ENCODE data around the gene TMEM131L. TPM values are rescaled to one million over a fixed set of nuclear protein-coding genes. Genes with fewer than 3 reads are reported as not detected.

Gene TMEM131L
- total RNA-seq, 1 experiment from 2014 or later: 61.3 TPM

DNA sequence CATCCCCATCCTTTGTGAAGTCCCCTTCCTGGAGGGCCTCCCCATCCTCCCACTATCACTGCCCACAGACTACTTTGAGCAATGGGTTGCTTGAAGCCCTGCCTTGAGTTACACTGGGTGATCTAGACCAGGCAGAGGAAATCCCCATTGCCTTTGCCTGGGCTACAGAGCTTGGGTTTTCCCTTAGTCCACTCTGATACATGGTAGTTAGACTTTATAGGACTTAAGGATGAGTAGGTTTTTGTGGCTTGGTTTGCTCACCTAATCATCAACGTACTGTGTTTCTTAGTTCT lies 56.6 kb downstream of the TMEM131L start:
- DNase-seq: no peak

GRCh38 chr4:153523164-153523796 lies 57.1 kb downstream of the TMEM131L start:
- Histone ChIP-seq H3K27ac (peak overlapping the region; percentile 15; the same call in 1 of the 2 replicates), H3K27me3 (no peaks in the 10 kb centered on the region), H3K4me1 (peaks cover 61% of the 10 kb centered on the region), H3K9me3 (replicated peaks) (no peaks in the 10 kb centered on the region), H3K36me3 (no peaks in the 10 kb centered on the region), H3K4me3 (no peak overlapping the region)
- no peak for DNase-seq

More for the DNA sequence above, 56.6 kb downstream of the TMEM131L start:
- Histone ChIP-seq H3K4me3 (no peak overlapping the region), H3K4me1 (peaks cover 65% of the 10 kb centered on the region), H3K9me3 (replicated peaks) (no peaks in the 10 kb centered on the region), H3K27me3 (no peaks in the 10 kb centered on the region), H3K27ac (peak overlapping the region; percentile 91; the same call in 1 of the 2 replicates), H3K36me3 (no peaks in the 10 kb centered on the region)

- Histone ChIP-seq H3K36me3 (no peaks in the 10 kb centered on the region), H3K9me3 (replicated peaks) (no peaks in the 10 kb centered on the region), H3K27me3 (no peaks in the 10 kb centered on the region), H3K4me3 (no peak overlapping the region), H3K4me1 (peaks cover 54% of the 10 kb centered on the region), H3K27ac (no peak overlapping the region)
- no peak for DNase-seq
Observed at GRCh38 chr4:153523941-153524386, 57.8 kb downstream of the TMEM131L start.

- Histone ChIP-seq H3K27me3 (no peaks in the 10 kb centered on the region), H3K27ac (no peak overlapping the region), H3K4me3 (no peak overlapping the region), H3K36me3 (no peaks in the 10 kb centered on the region), H3K9me3 (replicated peaks) (no peaks in the 10 kb centered on the region), H3K4me1 (peaks cover 53% of the 10 kb centered on the region)
- no peak for DNase-seq
Observed at GRCh38 chr4:153524682-153525081, 58.5 kb downstream of the TMEM131L start.

DNA sequence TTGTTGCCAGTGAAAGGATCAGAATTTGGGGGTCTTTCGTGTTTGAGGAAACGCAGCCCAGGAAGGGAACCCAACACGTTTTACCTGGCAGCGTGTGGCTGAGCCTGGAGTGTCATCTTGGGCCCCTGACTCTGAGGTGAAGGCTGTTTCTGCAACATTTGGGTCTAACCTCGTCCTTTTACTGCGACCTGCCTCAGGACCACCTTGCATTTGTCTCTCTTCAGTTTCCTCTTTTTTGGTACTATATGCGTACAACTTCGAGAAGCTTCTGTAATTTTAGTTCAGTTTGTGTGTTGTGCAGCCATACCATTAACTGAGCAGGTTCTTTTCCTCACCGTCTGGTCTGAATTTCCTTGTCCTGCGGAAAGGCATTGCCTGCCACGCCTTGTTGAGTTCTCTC lies 61.5 kb downstream of the TMEM131L start:
- Histone ChIP-seq H3K27ac (no peak overlapping the region), H3K4me3 (no peak overlapping the region), H3K9me3 (replicated peaks) (no peaks in the 10 kb centered on the region), H3K4me1 (peaks cover 44% of the 10 kb centered on the region), H3K27me3 (no peaks in the 10 kb centered on the region), H3K36me3 (no peaks in the 10 kb centered on the region)
- no peak for DNase-seq

DNA sequence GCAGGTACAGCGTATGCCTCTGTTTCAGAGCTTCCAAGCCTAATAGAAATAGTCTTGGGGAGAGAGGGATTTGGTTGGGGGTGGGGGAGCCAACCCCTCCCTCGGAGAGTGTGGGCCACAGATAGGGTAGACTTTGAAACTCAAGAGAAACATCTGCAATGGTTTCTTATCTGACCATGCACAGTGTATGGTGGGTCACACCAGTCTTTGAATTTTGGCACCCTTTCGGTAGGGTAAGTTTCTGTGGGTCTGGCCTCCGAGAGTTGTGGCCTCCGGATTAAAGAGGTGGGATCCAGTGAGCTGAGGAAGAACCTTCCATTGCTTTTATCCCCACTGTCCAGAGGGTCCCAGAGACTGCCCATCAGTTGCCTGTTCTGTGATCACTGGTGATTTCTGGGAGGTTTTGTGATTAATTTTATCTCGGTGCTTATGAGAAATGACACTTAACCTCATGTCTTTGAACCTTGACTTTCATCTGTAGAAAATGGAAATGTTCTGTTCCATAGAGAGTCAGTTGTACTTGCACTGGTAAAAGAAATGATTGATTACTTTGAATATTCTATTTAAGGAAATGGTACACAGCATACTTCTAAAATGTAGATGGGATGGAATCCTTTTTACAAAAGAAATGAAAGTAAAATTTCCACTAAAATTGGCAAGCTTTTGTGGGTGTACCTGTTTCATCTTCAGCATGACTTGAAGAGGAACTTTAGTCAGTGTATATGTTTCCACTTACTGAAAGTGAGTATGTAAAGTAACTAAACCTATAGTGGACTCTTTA lies 62.7 kb downstream of the TMEM131L start:
- Histone ChIP-seq H3K36me3 (0 out of 2 replicates have a peak, but pooled peaks cover 2% of the 10 kb centered on the region), H3K27ac (no peak overlapping the region), H3K4me3 (no peak overlapping the region), H3K27me3 (no peaks in the 10 kb centered on the region), H3K9me3 (replicated peaks) (no peaks in the 10 kb centered on the region), H3K4me1 (peaks cover 32% of the 10 kb centered on the region)
- DNase-seq: no peak

- DNase-seq: no peak
- H3K27ac ChIP-seq: no peak overlapping the region
- peaks cover 28% of the 10 kb centered on the region for H3K4me1 ChIP-seq
- no peaks in the 10 kb centered on the region for H3K27me3 ChIP-seq
- no peak overlapping the region for H3K4me3 ChIP-seq
- 0 out of 2 replicates have a peak, but pooled peaks cover 2% of the 10 kb centered on the region for H3K36me3 ChIP-seq
- H3K9me3 ChIP-seq (replicated peaks): no peaks in the 10 kb centered on the region
Observed at GRCh38 chr4:153529646-153530045, 63.5 kb downstream of the TMEM131L start.

GRCh38 chr4:153530284-153530999 lies 64.3 kb downstream of the TMEM131L start:
- H3K4me1 ChIP-seq: peaks cover 31% of the 10 kb centered on the region
- DNase-seq: no peak
- H3K27ac ChIP-seq: no peak overlapping the region
- no peak overlapping the region for H3K4me3 ChIP-seq
- no peaks in the 10 kb centered on the region for H3K27me3 ChIP-seq
- H3K9me3 ChIP-seq (replicated peaks): no peaks in the 10 kb centered on the region
- H3K36me3 ChIP-seq: 0 out of 2 replicates have a peak, but pooled peaks cover 2% of the 10 kb centered on the region

DNA sequence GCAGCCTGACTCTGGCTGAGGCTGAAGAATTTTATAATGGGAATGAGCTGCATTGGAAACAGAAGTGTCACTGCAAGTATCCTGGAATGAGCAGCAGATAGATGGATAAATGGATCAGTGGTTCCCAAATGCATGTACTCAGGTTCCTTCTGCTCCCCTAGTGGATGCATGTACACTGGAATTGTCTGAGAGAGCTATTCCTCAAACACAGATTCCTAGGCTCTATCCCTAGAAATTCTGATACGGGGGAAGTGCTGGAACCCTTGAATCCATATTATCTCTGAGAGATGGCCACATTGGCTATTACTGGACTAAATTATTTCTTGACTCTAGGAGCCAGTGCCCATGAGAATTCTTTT lies 64.8 kb downstream of the TMEM131L start:
- 0 out of 2 replicates have a peak, but pooled peaks cover 2% of the 10 kb centered on the region for H3K36me3 ChIP-seq
- no peak overlapping the region for H3K4me3 ChIP-seq
- no peak overlapping the region for H3K27ac ChIP-seq
- peaks cover 36% of the 10 kb centered on the region for H3K4me1 ChIP-seq
- no peak for DNase-seq
- H3K27me3 ChIP-seq: no peaks in the 10 kb centered on the region
- no peaks in the 10 kb centered on the region for H3K9me3 ChIP-seq (replicated peaks)

DNA sequence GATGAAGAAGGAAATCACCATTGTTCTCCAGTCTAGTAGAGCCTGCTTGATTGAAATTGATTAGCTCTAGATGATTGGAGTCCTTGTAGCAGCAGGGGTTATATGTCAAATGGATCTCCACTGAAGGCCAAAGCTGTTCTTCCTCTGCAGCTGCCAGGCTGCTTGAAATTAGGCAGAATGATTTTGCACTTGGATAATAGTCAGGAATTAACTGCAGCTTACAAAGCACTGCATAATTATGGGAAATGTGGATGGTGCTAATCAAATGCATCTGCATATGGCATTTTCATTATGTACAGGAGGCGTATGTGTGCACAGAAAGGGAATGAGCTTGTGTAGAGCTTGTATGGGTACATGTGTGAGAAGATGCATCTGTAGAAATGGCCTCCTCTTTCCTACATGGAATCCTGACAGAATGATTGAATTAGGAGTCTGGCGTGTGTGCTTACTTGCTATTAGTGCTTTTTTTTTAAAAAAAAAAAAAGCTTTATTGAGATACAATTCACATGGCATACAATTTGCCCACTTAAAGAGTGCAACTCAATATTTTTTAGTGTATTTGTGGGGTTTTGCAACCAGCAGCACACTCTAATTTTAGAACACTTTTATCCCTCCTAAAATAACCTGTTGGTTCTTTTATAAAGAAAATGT lies 65.9 kb downstream of the TMEM131L start:
- Histone ChIP-seq H3K4me1 (peaks cover 43% of the 10 kb centered on the region), H3K36me3 (0 out of 2 replicates have a peak, but pooled peaks cover 2% of the 10 kb centered on the region), H3K27ac (no peak overlapping the region), H3K9me3 (replicated peaks) (no peaks in the 10 kb centered on the region), H3K27me3 (no peaks in the 10 kb centered on the region), H3K4me3 (no peak overlapping the region)
- no peak for DNase-seq

DNA sequence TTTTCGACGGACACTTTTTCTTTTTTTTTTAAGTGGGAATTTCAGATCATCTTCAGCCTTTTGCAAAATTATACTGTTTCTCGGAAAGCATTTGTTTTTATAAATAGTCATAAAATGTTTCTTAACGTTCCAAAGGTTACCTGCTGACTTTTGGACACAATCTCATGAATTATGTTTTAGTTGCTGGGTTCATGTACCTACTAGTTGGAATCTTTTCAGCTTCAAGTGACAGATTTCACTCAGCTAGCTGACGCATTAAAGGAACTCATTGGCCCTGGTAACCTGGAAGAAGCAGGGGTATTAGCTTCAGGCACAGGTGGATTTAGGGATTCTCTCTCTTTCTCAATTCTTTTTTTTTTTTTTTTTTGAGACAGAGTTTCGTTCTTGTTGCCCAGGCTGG lies 66.5 kb downstream of the TMEM131L start:
- Histone ChIP-seq H3K36me3 (peaks cover 2% of the 10 kb centered on the region; the same call in 1 of the 2 replicates), H3K9me3 (replicated peaks) (no peaks in the 10 kb centered on the region), H3K4me3 (no peak overlapping the region), H3K27me3 (no peaks in the 10 kb centered on the region), H3K27ac (no peak overlapping the region), H3K4me1 (peaks cover 48% of the 10 kb centered on the region)
- no peak for DNase-seq

- Histone ChIP-seq H3K27me3 (no peaks in the 10 kb centered on the region), H3K4me1 (peaks cover 55% of the 10 kb centered on the region), H3K36me3 (peaks cover 2% of the 10 kb centered on the region; the same call in 1 of the 2 replicates), H3K4me3 (no peak overlapping the region), H3K27ac (no peak overlapping the region), H3K9me3 (replicated peaks) (no peaks in the 10 kb centered on the region)
- no peak for DNase-seq
Observed at GRCh38 chr4:153533387-153533786, 67.2 kb downstream of the TMEM131L start.

- no peaks in the 10 kb centered on the region for H3K9me3 ChIP-seq (replicated peaks)
- peaks cover 58% of the 10 kb centered on the region for H3K4me1 ChIP-seq
- peak in 1 of 2 experiments; percentile 48 for DNase-seq
- H3K27ac ChIP-seq: peak overlapping the region; percentile 26
- no peak overlapping the region for H3K4me3 ChIP-seq
- H3K36me3 ChIP-seq: peaks cover 2% of the 10 kb centered on the region; the same call in 1 of the 2 replicates
- H3K27me3 ChIP-seq: no peaks in the 10 kb centered on the region
Observed at GRCh38 chr4:153534792-153535629, 68.9 kb downstream of the TMEM131L start.

Measured in SJCRH30 (cell line).